ENCODE results near the gene OTOP3. TPM values are rescaled to one million over a fixed set of nuclear protein-coding genes. Genes with fewer than 3 reads are reported as not detected.

The OTOP3 gene
- total and polyA plus RNA-seq, 2 experiments from 2014 or later, result not detected

GRCh38 chr17:74950207-74950606 is 14.5 kb downstream of the OTOP3 start:
- Mint-ChIP-seq H3K27me3 (ENCODE audit: insufficient read depth, low read depth, poor library complexity) (peaks cover 10% of the 10 kb centered on the region), H3K4me1 (peaks cover 9% of the 10 kb centered on the region; the same call in 2 of the 3 replicates), H3K4me3 (no peak overlapping the region), H3K36me3 (ENCODE audit: low read depth) (no peaks in the 10 kb centered on the region), H3K9me3 (no peaks in the 10 kb centered on the region), H3K27ac (no peak overlapping the region)
- no peaks in the 10 kb centered on the region for H3F3A ChIP-seq (replicated peaks; ENCODE audit: low read depth)
- no peaks in the 10 kb centered on the region for H3K9me2 ChIP-seq (ENCODE audit: insufficient read depth)
- peak; percentile 20 for ATAC-seq
- no peaks in the 10 kb centered on the region for H3K79me2 ChIP-seq (replicated peaks; ENCODE audit: insufficient read depth)
- no peak overlapping the region for H3K4me3 ChIP-seq
- H2AFZ ChIP-seq, result no peak overlapping the region
- TF ChIP-seq NANOG (IDR thresholded peaks at IDR 0.05; ENCODE audit: borderline replicate concordance) (no peak), CREB1 (CRISPR knock-in tag; IDR thresholded peaks at IDR 0.05; ENCODE audit: low read depth) (no peak), STAT1 (IDR thresholded peaks at IDR 0.05; ENCODE audit: unreplicated experiment) (no peak), CTCF (conservative IDR thresholded peaks at IDR 0.05; ENCODE audit: low read depth in 2 of 2) (no peak), ZNF114 (CRISPR knock-in tag; IDR thresholded peaks at IDR 0.05) (no peak), REST (IDR thresholded peaks at IDR 0.05; ENCODE audit: unreplicated experiment) (no peak), EZH2phosphoT487 (IDR thresholded peaks at IDR 0.05; ENCODE audit: unreplicated experiment) (no peak), ZNF331 (CRISPR knock-in tag; IDR thresholded peaks at IDR 0.05; ENCODE audit: low read depth) (no peak), ETS1 (IDR thresholded peaks at IDR 0.05) (no peak), JUNB (IDR thresholded peaks at IDR 0.05; ENCODE audit: unreplicated experiment) (no peak)
- no peaks in the 10 kb centered on the region for H4K20me1 ChIP-seq (replicated peaks; ENCODE audit: insufficient read depth)
- H3K27me3 ChIP-seq (ENCODE audit: insufficient read depth), result no peaks in the 10 kb centered on the region
- no peak overlapping the region for H3K27ac ChIP-seq (ENCODE audit: low read depth)
- peaks cover 5% of the 10 kb centered on the region; the same call in 1 of the 2 replicates for H3K4me1 ChIP-seq (ENCODE audit: insufficient read depth)
- no peak overlapping the region for H3K4me2 ChIP-seq
- H3K36me3 ChIP-seq (ENCODE audit: insufficient read depth), result no peaks in the 10 kb centered on the region
- no peak for DNase-seq (ENCODE audit: low spot score)

Measured in GM23338 (cell line).